ENCODE measurements around the gene AP2B1.

DNA sequence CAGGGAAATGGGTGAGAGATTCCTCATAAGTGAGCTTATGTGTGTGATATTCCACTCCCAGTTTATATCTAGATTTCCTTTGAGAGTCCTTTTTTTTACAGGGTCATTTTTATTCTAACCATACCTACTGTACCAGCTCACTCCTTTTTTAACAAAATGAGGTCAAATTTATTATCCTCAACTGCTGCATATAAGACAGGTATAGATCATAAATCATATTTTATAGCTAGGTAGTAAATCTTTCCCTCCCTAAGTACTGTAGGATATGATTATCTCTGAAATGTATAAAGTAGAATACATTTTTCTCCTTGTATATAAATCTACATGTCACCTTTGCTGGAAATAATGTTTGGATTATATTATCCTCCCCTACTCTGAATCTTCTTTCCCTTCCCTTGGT is 31.5 kb downstream of the AP2B1 start:
- no peak for TF ChIP-seq CTCF (IDR thresholded peaks at IDR 0.05; ENCODE audit: insufficient read depth, low read length, poor library complexity, severe bottlenecking)
- no peak for TF ChIP-seq EZH2phosphoT487 (conservative IDR thresholded peaks at IDR 0.05; ENCODE audit: low read length)

Measured in SU-DHL-6 (cell line).